ENCODE data around the gene VAPB. TPM values are rescaled to one million over a fixed set of nuclear protein-coding genes. Genes with fewer than 3 reads are reported as not detected.

The VAPB gene
- total RNA-seq, 1 donor from 2014 or later: 13.0 TPM

DNA sequence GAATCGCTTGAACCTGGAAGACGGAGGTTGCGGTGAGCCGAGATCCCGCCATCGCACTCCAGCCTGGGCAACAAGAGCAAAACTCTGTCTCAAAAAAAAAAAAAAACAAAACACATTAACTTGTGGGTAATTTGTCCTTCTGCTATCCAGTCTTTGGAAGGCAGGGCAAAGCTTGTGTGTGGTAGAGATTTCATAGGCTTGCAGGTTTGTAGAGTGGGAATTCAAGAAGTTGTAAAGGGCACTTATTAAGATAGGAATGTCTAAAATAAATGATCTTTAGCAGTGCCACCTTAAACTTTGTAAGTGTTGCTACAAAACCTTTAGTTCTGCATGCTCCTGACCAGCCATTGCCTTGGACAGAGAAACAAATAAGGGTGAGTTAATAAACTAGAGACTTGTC lies 8.4 kb downstream of the VAPB start:
- no peak overlapping the region for H3K4me3 ChIP-seq (ENCODE audit: low read depth, low read length)
- no peak for TF ChIP-seq CTCF (conservative IDR thresholded peaks at IDR 0.05; ENCODE audit: low read depth, low read length)
- DNase-seq (ENCODE audit: low read depth): no peak

DNA sequence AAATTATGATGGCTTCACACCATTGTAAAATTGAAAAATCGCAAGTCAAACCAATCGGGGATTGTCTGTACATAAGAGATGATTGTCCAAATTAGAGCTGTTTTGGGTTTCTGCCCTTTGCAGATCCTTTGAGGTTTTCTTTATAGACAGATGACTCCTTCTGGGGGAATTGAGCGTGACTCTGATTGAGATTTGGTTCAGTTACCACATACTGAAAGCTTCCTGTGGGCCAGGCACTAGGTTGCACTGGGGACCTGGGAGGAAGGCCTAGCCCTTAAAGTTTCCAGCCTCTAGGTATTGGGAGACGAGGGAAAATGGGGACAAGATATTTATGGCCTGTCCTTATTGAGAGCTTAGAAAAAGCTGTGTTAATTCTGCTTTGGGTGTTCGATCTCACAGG lies 9.2 kb downstream of the VAPB start:
- no peak for TF ChIP-seq CTCF (conservative IDR thresholded peaks at IDR 0.05; ENCODE audit: low read depth, low read length)
- no peak overlapping the region for H3K4me3 ChIP-seq (ENCODE audit: low read depth, low read length)
- DNase-seq (ENCODE audit: low read depth): no peak

DNA sequence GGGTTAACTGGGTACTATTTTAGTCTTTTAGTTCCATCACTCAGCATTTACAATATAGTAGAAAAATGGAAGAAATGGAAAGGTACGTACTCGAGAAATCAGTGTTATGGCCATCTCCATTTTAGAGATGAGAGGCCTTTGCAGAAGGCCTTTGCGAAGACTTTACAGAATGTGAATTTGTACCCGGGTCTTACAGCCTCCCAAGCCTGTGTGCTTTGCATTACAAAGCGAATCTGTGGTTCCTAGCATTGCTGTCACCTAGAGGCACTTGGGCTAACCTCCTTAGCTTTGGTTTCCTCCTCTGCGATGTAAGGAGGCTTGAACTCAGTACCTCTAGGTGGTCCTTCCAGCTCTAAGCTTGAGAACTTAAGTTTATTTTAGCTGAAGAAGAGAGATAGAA lies 10.9 kb downstream of the VAPB start:
- no peak for TF ChIP-seq CTCF (conservative IDR thresholded peaks at IDR 0.05; ENCODE audit: low read depth, low read length)
- DNase-seq (ENCODE audit: low read depth): no peak

GRCh38 chr20:58401162-58401561 lies 12.1 kb downstream of the VAPB start:
- no peak overlapping the region for H3K4me3 ChIP-seq (ENCODE audit: low read depth, low read length)
- no peak for DNase-seq (ENCODE audit: low read depth)
- TF ChIP-seq CTCF (conservative IDR thresholded peaks at IDR 0.05; ENCODE audit: low read depth, low read length): no peak

More for the DNA sequence above, 10.9 kb downstream of the VAPB start:
- H3K4me3 ChIP-seq (ENCODE audit: low read depth, low read length): no peak overlapping the region

- H3K4me3 ChIP-seq (ENCODE audit: low read depth, low read length): no peak overlapping the region
- TF ChIP-seq CTCF (conservative IDR thresholded peaks at IDR 0.05; ENCODE audit: low read depth, low read length): no peak
- no peak for DNase-seq (ENCODE audit: low read depth)
These were observed 13.3 kb downstream of the VAPB start for GRCh38 chr20:58402305-58402704.

- no peak overlapping the region for H3K4me3 ChIP-seq (ENCODE audit: low read depth, low read length)
- no peak for DNase-seq (ENCODE audit: low read depth)
- no peak for TF ChIP-seq CTCF (conservative IDR thresholded peaks at IDR 0.05; ENCODE audit: low read depth, low read length)
These were observed 13.8 kb downstream of the VAPB start for GRCh38 chr20:58402827-58403226.

DNA sequence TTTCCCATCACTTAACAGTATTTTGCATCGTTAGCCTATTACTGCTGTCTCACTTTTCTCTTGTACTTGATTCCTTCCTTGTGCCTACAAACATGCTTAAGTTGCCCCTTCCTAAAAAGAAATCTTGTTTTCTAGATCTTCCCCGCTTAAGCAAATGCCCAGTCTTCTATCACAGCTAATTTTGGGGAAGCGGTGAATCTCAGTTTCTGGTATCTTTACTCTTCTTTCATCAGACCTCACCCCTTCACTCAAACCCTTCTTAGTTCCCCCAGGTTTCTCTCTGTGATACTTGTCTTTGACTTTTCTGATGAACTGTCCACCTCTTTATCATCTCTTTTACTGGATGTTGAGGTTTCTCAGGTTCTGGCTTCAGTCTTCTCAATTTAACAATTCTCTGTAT lies 14.2 kb downstream of the VAPB start:
- H3K4me3 ChIP-seq (ENCODE audit: low read depth, low read length): no peak overlapping the region
- DNase-seq (ENCODE audit: low read depth): no peak
- TF ChIP-seq CTCF (conservative IDR thresholded peaks at IDR 0.05; ENCODE audit: low read depth, low read length): no peak

All from epithelial cell of proximal tubule (primary cell).